Measurements from ENCODE around the gene HABP2.

DNA sequence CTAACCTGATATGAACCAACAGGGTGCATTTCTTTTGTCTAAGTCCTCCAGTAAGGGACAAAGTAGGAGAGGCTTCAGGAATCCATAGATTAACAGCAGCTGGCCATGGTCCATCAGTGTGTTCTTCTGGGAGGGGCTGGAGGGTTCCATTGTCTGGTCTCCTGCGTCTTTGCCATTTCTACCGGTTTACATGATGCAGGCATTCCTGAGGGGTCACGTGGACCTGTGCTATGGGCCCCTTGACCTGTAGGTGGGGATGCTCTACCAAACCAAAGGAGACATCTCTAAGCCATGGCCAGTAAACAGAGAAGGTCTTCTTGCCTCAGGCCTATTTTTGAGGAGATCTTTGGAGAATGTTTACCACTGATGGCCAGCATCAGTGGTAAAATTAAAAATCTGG, 28.7 kb upstream of the HABP2 start:
- no peak for TF ChIP-seq CTCF (IDR thresholded peaks at IDR 0.05; ENCODE audit: borderline replicate concordance, extremely low read depth, low read length, poor library complexity, severe bottlenecking)
- no peak for TF ChIP-seq EZH2 (IDR thresholded peaks at IDR 0.05; ENCODE audit: borderline replicate concordance, low read depth, low read length, severe bottlenecking)

All from DND-41 (cell line).